Testis (tissue), 3 donors: Measurements from ENCODE around the gene BARHL1. TPM values are rescaled to one million over a fixed set of nuclear protein-coding genes. Genes with fewer than 3 reads are reported as not detected.

Experiments
- DNase-seq: peaks from one replicate; pipeline ENCODE4 v3.0.0-alpha.2; 2019
- H3K27ac ChIP-seq, 2 donors: fragments of 200-600 bp; sonication (generic); one replicate each; pipeline ENCODE4 v1.5.1; 2019
- H3K27me3 ChIP-seq: fragments of 200-600 bp; sonication (generic); one replicate; pipeline ENCODE4 v1.5.1; 2019
- H3K36me3 ChIP-seq: fragments of 200-600 bp; sonication (generic); one replicate; pipeline ENCODE4 v1.5.1; 2017; ENCODE audit warnings: low read depth; ENCODE audit errors: missing control alignments
- H3K4me1 ChIP-seq: fragments of 200-600 bp; sonication (generic); one replicate; pipeline ENCODE4 v1.5.1; 2019
- H3K4me3 ChIP-seq, 2 donors: fragments of 200-600 bp; sonication (generic); one replicate each; pipeline ENCODE4 v1.5.1; 2017 to 2019
- H3K9me3 ChIP-seq: fragments of 200-600 bp; sonication (generic); one replicate; pipeline ENCODE4 v1.5.1; 2017
- CTCF ChIP-seq, 3 experiments: fragments of 450-650 bp in 2 of 3; fragments of 200-600 bp in 1 of 3; sonication (generic) in 1 of 3; IDR thresholded peaks; one replicate each; pipeline ENCODE4 v1.5.1; 2016 to 2019; ENCODE audit warnings: antibody characterized with exemption in 3 of 3, mild to moderate bottlenecking in 2 of 3, moderate library complexity in 1 of 3
- POLR2A ChIP-seq: fragments of 450-650 bp; IDR thresholded peaks from one replicate; pipeline ENCODE4 v1.6.1; 2017; ENCODE audit warnings: antibody characterized with exemption, mild to moderate bottlenecking, moderate library complexity
- WGBS, 2 donors: methylation state at CpG; one replicate each; pipeline ENCODE4 v1.1.5; 2018; 5-methylcytosine and 5-hydroxymethylcytosine counted together
- intact Hi-C: fragments of 100-400 bp; cut with DNase I; formaldehyde crosslinking; loops from one replicate; pipeline ENCODE4 v1.15.1; 2023; ENCODE audit warnings: low total_unique reads
- polyA plus RNA-seq: library from polyadenylated mRNA; stranded (reverse); fragments of 350-450 nt; fragmentation: Illumina TruSeq; extraction: RNeasy Lipid Tissue Mini Kit (QIAGEN cat#74804); gene quantifications from one replicate; pipeline ENCODE4 v1.2.3, GENCODE V29; 2014; ENCODE audit warnings: low read depth, low replicate concordance; ENCODE audit not compliant: insufficient read depth
- total RNA-seq, 2 donors: library from RNA; depleted of rRNA; stranded (reverse); fragments of >200 nt; gene quantifications; one replicate each; pipeline ENCODE4 v1.2.3, GENCODE V29; 2016

Gene BARHL1
- total and polyA plus RNA-seq, 3 donors from 2014 or later, result 0.13 to 0.31 TPM; not detected in 1

DNA sequence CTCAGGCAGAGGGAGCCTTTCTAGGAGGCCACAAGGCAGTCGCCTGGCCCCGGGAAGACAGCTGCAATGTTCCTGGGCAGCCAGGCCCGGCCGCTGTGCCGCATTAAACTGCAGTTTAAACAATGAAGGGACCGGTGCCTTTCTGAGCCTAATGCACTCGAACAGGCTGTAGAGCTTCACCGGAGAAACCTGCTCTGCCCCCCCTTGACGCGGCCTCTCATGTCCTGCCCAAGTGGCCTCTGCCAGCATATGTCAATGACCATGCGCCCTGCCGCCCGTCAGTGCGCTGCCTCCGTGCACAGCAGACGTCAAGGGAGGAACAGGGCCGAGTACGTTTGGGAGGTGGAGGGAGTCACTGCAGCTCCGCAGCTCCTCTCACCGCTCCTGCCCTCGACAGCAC, 38.4 kb upstream of the BARHL1 start:
- Histone ChIP-seq H3K4me1 (no peaks in the 10 kb centered on the region), H3K36me3 (no peaks in the 10 kb centered on the region), H3K27ac (no peak overlapping the region), H3K4me3 (no peak overlapping the region), H3K9me3 (no peaks in the 10 kb centered on the region), H3K27me3 (no peaks in the 10 kb centered on the region)
- DNase-seq, result no peak
- WGBS, 2 donors, result 74 to 80% methylated on average over 21 of the region's 21 CpGs
- intact Hi-C loops, result no loop called here
- no peak for TF ChIP-seq POLR2A
- TF ChIP-seq CTCF (IDR thresholded peaks at IDR 0.05), result no peak

DNA sequence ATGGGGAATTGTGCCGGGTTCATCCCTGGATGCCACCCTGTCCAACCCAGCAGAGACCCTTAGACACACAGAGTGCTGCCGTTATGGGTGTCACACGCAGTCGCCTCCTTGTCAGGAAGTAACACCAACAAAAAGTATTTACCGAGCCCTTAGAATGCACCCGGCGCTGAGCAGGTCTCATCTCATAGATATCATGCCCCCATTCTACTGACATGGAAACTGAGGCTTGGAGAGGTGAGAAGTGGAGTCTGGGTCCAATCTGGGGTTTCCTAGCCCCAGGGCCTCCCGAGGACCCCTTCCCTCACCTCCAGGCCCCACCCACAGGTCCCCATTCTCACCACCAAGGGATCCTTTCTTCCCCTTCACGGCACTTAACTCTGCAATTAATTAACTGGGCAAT, 36.8 kb upstream of the BARHL1 start:
- TF ChIP-seq POLR2A (no peak), CTCF (IDR thresholded peaks at IDR 0.05) (no peak)
- Histone ChIP-seq H3K9me3 (no peaks in the 10 kb centered on the region), H3K4me1 (no peaks in the 10 kb centered on the region), H3K36me3 (no peaks in the 10 kb centered on the region), H3K27me3 (no peaks in the 10 kb centered on the region), H3K27ac (no peak overlapping the region), H3K4me3 (no peak overlapping the region)
- DNase-seq, result no peak
- 90 to 91% methylated on average over 5 to 9 of the region's 9 CpGs for WGBS, 2 donors
- intact Hi-C loops, result no loop called here

DNA sequence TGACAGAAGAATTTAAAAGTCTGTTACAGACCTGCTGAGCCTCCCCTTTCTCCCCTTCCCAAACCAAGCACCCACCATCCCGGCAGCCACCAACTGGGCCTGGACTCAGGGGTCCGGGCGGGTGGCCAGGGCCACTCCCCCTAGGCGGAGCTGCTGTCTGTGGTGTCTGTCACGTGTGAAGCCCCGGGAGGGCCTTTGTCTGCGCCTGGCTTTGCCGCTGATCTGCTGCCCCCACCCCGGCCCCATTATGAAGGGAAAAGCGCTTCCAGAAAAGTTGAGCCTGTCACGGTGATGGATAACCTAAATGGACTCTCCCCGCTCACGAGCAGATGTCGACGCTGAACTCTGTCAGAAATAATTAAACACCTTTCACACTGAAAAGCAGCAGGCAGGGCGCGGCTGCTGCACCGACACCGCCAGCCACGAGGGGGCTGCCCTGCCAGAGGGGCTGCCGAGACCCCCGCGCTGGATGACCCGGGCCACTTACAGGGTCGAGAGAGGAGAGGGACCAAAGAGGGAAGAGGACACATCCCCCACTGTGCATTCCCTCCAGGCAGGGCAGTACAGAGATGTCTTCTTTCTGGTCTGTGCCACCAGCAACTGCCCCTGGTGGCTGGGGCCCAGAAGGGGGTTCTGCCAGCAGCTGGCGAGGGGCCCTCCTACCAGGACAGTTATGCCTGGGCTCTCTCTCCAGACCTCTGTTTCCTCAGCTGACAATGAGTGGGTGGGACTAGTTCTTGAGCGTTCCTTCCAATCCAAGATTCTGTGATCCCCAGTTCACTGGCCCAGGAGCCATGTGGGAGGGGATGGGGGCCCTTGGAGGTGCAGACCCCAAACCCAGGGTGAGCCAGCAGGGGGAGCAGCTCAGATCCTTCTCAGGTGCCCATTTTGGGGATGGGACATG, 36.0 kb upstream of the BARHL1 start:
- DNase-seq, result peak; percentile 37
- no peaks in the 10 kb centered on the region for H3K4me1 ChIP-seq
- intact Hi-C loops, result no loop called here
- no peak overlapping the region for H3K27ac ChIP-seq
- no peaks in the 10 kb centered on the region for H3K27me3 ChIP-seq
- no peak overlapping the region for H3K4me3 ChIP-seq
- no peaks in the 10 kb centered on the region for H3K9me3 ChIP-seq
- no peaks in the 10 kb centered on the region for H3K36me3 ChIP-seq
- TF ChIP-seq POLR2A (no peak), CTCF (IDR thresholded peaks at IDR 0.05) (no peak)
- WGBS, 2 donors, result 18 to 55% methylated on average over 18 to 27 of the region's 27 CpGs

GRCh38 chr9:132547052-132547431, 35.4 kb upstream of the BARHL1 start:
- no peaks in the 10 kb centered on the region for H3K4me1 ChIP-seq
- H3K27me3 ChIP-seq, result no peaks in the 10 kb centered on the region
- no peak for DNase-seq
- no peak for TF ChIP-seq POLR2A
- TF ChIP-seq CTCF (IDR thresholded peaks at IDR 0.05), result no peak
- H3K36me3 ChIP-seq, result no peaks in the 10 kb centered on the region
- intact Hi-C loops, result no loop called here
- H3K9me3 ChIP-seq, result no peaks in the 10 kb centered on the region
- 76 to 100% methylated on average over 2 to 7 of the region's 7 CpGs for WGBS, 2 donors
- H3K27ac ChIP-seq, result no peak overlapping the region
- H3K4me3 ChIP-seq, result no peak overlapping the region

- no peaks in the 10 kb centered on the region for H3K4me1 ChIP-seq
- H3K27me3 ChIP-seq, result no peaks in the 10 kb centered on the region
- no peak overlapping the region for H3K27ac ChIP-seq
- no peak for DNase-seq
- H3K9me3 ChIP-seq, result no peaks in the 10 kb centered on the region
- no peak overlapping the region for H3K4me3 ChIP-seq
- TF ChIP-seq POLR2A (no peak), CTCF (IDR thresholded peaks at IDR 0.05) (no peak)
- intact Hi-C loops, result no loop called here
- WGBS, 2 donors, result 85 to 95% methylated on average over 10 to 12 of the region's 13 CpGs
- no peaks in the 10 kb centered on the region for H3K36me3 ChIP-seq
Observed at GRCh38 chr9:132547436-132547835, 35.0 kb upstream of the BARHL1 start.
